Liver (tissue), 9 donors: Measurements from ENCODE around the gene EPB41L4B. TPM values are rescaled to one million over a fixed set of nuclear protein-coding genes. Genes with fewer than 3 reads are reported as not detected.

ENCODE experiments used
- DNase-seq: peaks from one replicate; pipeline ENCODE4 v3.0.0-alpha.2; 2017; ENCODE audit warnings: low spot score
- H3K27ac ChIP-seq, 2 donors: one replicate each; pipeline ENCODE4 v1.7.0; 2013; ENCODE audit warnings: inconsistent platforms in 2 of 2, low read length in 2 of 2, control low read depth in 1 of 2, low read depth in 1 of 2, mild to moderate bottlenecking in 1 of 2
- H3K27me3 ChIP-seq, 4 donors: one replicate each; pipeline versions ENCODE4 v1.6.1 to v1.7.0; 2013; ENCODE audit warnings: low read length in 3 of 4, inconsistent platforms in 1 of 4, mild to moderate bottlenecking in 1 of 4, moderate library complexity in 1 of 4; ENCODE audit not compliant: control insufficient read depth in 4 of 4, insufficient read depth in 4 of 4
- H3K36me3 ChIP-seq, 4 donors: one replicate each; pipeline versions ENCODE4 v1.6.1 to v1.7.0; 2013; ENCODE audit warnings: low read length in 3 of 4, mild to moderate bottlenecking in 3 of 4, low read depth in 1 of 4, moderate library complexity in 1 of 4; ENCODE audit not compliant: control insufficient read depth in 4 of 4, insufficient read depth in 3 of 4
- H3K4me1 ChIP-seq, 4 donors: one replicate each; pipeline versions ENCODE4 v1.6.1 to v1.7.0; 2013; ENCODE audit warnings: low read length in 3 of 4, mild to moderate bottlenecking in 3 of 4, moderate library complexity in 1 of 4; ENCODE audit not compliant: control insufficient read depth in 4 of 4, insufficient read depth in 4 of 4
- H3K4me3 ChIP-seq, 3 donors: one replicate each; pipeline versions ENCODE4 v1.6.1 to v1.7.0; 2013; ENCODE audit warnings: low read length in 3 of 3, control low read depth in 1 of 3, low read depth in 1 of 3, mild to moderate bottlenecking in 1 of 3
- H3K9ac ChIP-seq, 2 donors: one replicate each; pipeline ENCODE4 v1.7.0; 2013; ENCODE audit warnings: low read length in 2 of 2, mild to moderate bottlenecking in 2 of 2, moderate library complexity in 2 of 2, control low read depth in 1 of 2, low read depth in 1 of 2
- H3K9me3 ChIP-seq, 4 donors: one replicate each; pipeline versions ENCODE4 v1.6.1 to v1.7.0; 2013; ENCODE audit warnings: low read length in 3 of 4; ENCODE audit not compliant: control insufficient read depth in 4 of 4
- CTCF ChIP-seq: fragments of 150-350 bp; IDR thresholded peaks from 2 replicates; pipeline ENCODE4 v1.5.1; 2017; ENCODE audit warnings: improper control_type of control experiment, low read depth, low read length; ENCODE audit not compliant: missing input control
- EGR1 ChIP-seq, 2 donors: IDR thresholded peaks; 2 replicates each; pipeline ENCODE4 v1.6.1; 2016 to 2018; ENCODE audit warnings: antibody characterized with exemption in 2 of 2, low read depth in 2 of 2
- FOXA1 ChIP-seq: IDR thresholded peaks from 2 replicates; pipeline ENCODE4 v1.6.1; 2016; ENCODE audit warnings: antibody characterized with exemption
- FOXA2 ChIP-seq: IDR thresholded peaks from 2 replicates; pipeline ENCODE4 v1.6.1; 2016; ENCODE audit warnings: antibody characterized with exemption
- GABPA ChIP-seq, 2 donors: IDR thresholded peaks in 1 of 2; conservative IDR thresholded peaks in 1 of 2; 2 replicates each; pipeline ENCODE4 v1.6.1; 2016; ENCODE audit warnings: antibody characterized with exemption in 2 of 2, mild to moderate bottlenecking in 1 of 2, moderate library complexity in 1 of 2
- HNF4A ChIP-seq, 2 donors: conservative IDR thresholded peaks; 2 replicates each; pipeline ENCODE4 v1.6.1; 2016; ENCODE audit warnings: antibody characterized with exemption in 2 of 2, mild to moderate bottlenecking in 2 of 2
- HNF4G ChIP-seq: IDR thresholded peaks from 2 replicates; pipeline ENCODE4 v1.6.1; 2016; ENCODE audit warnings: antibody characterized with exemption
- JUND ChIP-seq, 2 donors: IDR thresholded peaks; 2 replicates each; pipeline ENCODE4 v1.6.1; 2016; ENCODE audit warnings: antibody characterized with exemption in 2 of 2
- MAX ChIP-seq: IDR thresholded peaks from 2 replicates; pipeline ENCODE4 v1.6.1; 2016; ENCODE audit warnings: antibody characterized with exemption
- NR2F2 ChIP-seq: IDR thresholded peaks from 2 replicates; pipeline ENCODE4 v1.6.1; 2016; ENCODE audit warnings: antibody characterized with exemption
- RAD21 ChIP-seq, 2 donors: IDR thresholded peaks; 2 replicates each; pipeline ENCODE4 v1.6.1; 2016; ENCODE audit warnings: antibody characterized with exemption in 2 of 2, mild to moderate bottlenecking in 2 of 2
- RXRA ChIP-seq, 2 donors: IDR thresholded peaks; 2 replicates each; pipeline ENCODE4 v1.6.1; 2017 to 2018; ENCODE audit warnings: antibody characterized with exemption in 2 of 2, mild to moderate bottlenecking in 1 of 2
- SP1 ChIP-seq: IDR thresholded peaks from 2 replicates; pipeline ENCODE4 v1.6.1; 2018; ENCODE audit warnings: antibody characterized with exemption, mild to moderate bottlenecking
- TAF1 ChIP-seq: conservative IDR thresholded peaks from 2 replicates; pipeline ENCODE4 v1.6.1; 2016; ENCODE audit warnings: antibody characterized with exemption, mild to moderate bottlenecking
- YY1 ChIP-seq: IDR thresholded peaks from 2 replicates; pipeline ENCODE4 v1.6.1; 2016; ENCODE audit warnings: antibody characterized with exemption, mild to moderate bottlenecking
- WGBS: extraction: QIAGEN DNeasy Blood & Tissue Kit; methylation state at CpG from one replicate; pipeline ENCODE4 v1.1.7; 2013; 5-methylcytosine and 5-hydroxymethylcytosine counted together
- polyA plus RNA-seq, 2 donors: library from polyadenylated mRNA; stranded (reverse) in 1 of 2; unstranded in 1 of 2; fragments of 200-250 nt in 1 of 2; fragments of >200 nt in 1 of 2; fragmentation: Nextera tagmentation in 1 of 2; extraction: Ambion mirVana in 1 of 2; gene quantifications; one replicate each; pipeline versions ENCODE4 v1.2.1 to v1.2.3, GENCODE V29; 2013 to 2015
- total RNA-seq, 2 donors: library from RNA; depleted of rRNA; stranded (reverse); fragments of >200 nt; gene quantifications; one replicate each; pipeline ENCODE4 v1.2.3, GENCODE V29; 2014
- TF ChIP-seq, protein P1 (sequence below): IDR thresholded peaks from 2 replicates; pipeline ENCODE4 v1.6.1; 2016; ENCODE audit warnings: antibody characterized with exemption
- TF ChIP-seq, protein P2 (sequence below): IDR thresholded peaks from 2 replicates; pipeline ENCODE4 v1.6.1; 2016; ENCODE audit warnings: antibody characterized with exemption
- TF ChIP-seq, protein P3 (sequence below): IDR thresholded peaks from 2 replicates; pipeline ENCODE4 v1.6.1; 2016; ENCODE audit warnings: antibody characterized with exemption, mild to moderate bottlenecking
- donor health status: healthy.
- donor health status: healthy.
- donor health status: healthy.
- donor health status: healthy.
- donor health status: healthy.

EPB41L4B gene
- total and polyA plus RNA-seq, 4 donors = 9.9 to 42.6 (median 23.9) TPM

DNA sequence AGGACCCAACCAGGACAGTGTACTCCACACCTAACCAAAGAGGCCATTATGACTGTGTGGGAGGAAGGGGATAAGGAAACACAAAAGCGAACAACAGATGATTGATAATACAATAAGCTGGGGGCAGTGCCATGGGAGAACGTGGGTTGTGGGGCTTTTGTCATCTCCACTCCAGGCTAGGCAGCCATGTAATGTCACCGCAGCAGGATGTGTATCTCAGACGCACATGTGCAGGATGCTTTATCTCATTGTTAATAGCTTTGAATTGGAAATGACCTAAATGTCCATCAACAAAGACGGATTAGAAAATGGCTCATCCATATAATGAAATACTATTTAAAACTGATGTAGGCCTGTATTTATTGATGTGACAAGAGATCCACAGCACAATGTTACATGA is 51.0 kb downstream of the EPB41L4B start (continued):
- TF ChIP-seq, protein P1, sequence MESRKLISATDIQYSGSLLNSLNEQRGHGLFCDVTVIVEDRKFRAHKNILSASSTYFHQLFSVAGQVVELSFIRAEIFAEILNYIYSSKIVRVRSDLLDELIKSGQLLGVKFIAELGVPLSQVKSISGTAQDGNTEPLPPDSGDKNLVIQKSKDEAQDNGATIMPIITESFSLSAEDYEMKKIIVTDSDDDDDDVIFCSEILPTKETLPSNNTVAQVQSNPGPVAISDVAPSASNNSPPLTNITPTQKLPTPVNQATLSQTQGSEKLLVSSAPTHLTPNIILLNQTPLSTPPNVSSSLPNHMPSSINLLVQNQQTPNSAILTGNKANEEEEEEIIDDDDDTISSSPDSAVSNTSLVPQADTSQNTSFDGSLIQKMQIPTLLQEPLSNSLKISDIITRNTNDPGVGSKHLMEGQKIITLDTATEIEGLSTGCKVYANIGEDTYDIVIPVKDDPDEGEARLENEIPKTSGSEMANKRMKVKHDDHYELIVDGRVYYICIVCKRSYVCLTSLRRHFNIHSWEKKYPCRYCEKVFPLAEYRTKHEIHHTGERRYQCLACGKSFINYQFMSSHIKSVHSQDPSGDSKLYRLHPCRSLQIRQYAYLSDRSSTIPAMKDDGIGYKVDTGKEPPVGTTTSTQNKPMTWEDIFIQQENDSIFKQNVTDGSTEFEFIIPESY = no peak
- no peak for TF ChIP-seq FOXA1
- no peak for TF ChIP-seq GABPA (IDR thresholded peaks at IDR 0.05 in 1 of 2, conservative IDR thresholded peaks at IDR 0.05 in 1 of 2)
- TF ChIP-seq JUND (IDR thresholded peaks at IDR 0.05) = no peak
- no peak for TF ChIP-seq RAD21 (IDR thresholded peaks at IDR 0.05)
- TF ChIP-seq NR2F2 = no peak

DNA sequence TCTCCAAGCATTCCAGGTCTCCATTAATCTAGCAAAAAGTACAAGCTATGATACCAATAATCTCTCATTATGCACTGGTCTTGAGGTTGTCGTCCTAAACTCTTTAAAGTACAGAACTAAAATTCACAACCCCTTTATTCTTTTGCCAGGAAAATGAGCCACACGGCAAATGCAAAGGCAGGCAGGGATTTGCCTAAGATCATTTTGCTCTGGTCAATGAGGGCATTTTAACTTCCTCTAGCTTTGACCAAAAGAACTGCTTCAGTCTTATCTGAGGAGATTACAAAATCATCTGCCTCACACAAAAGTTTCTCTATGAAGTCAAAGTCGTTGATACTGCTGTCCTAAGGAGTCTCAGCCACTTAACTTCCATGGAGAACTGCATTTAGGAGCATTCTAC is 51.8 kb downstream of the EPB41L4B start:
- Histone ChIP-seq H3K36me3 (peaks cover 0 to 7% (median 4%) of the 10 kb centered on the region in 4 donors), H3K4me1 (peaks cover 0 to 11% (median 1%) of the 10 kb centered on the region in 4 donors), H3K9ac (no peak overlapping the region), H3K27ac (no peak overlapping the region), H3K4me3 (no peak overlapping the region), H3K9me3 (no peaks in the 10 kb centered on the region), H3K27me3 (no peaks in the 10 kb centered on the region)
- TF ChIP-seq NR2F2 (no peak), JUND (IDR thresholded peaks at IDR 0.05) (no peak), HNF4G (no peak), CTCF (no peak), RXRA (IDR thresholded peaks at IDR 0.05) (no peak), HNF4A (conservative IDR thresholded peaks at IDR 0.05) (no peak), SP1 (no peak), MAX (no peak), TAF1 (no peak), EGR1 (IDR thresholded peaks at IDR 0.05; ENCODE audit: low read depth in 2 of 2) (no peak), RAD21 (IDR thresholded peaks at IDR 0.05) (no peak), FOXA1 (no peak), YY1 (no peak), FOXA2 (no peak), GABPA (IDR thresholded peaks at IDR 0.05 in 1 of 2, conservative IDR thresholded peaks at IDR 0.05 in 1 of 2) (no peak)
- TF ChIP-seq, protein P2, sequence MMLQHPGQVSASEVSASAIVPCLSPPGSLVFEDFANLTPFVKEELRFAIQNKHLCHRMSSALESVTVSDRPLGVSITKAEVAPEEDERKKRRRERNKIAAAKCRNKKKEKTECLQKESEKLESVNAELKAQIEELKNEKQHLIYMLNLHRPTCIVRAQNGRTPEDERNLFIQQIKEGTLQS = no peak
- TF ChIP-seq, protein P3, sequence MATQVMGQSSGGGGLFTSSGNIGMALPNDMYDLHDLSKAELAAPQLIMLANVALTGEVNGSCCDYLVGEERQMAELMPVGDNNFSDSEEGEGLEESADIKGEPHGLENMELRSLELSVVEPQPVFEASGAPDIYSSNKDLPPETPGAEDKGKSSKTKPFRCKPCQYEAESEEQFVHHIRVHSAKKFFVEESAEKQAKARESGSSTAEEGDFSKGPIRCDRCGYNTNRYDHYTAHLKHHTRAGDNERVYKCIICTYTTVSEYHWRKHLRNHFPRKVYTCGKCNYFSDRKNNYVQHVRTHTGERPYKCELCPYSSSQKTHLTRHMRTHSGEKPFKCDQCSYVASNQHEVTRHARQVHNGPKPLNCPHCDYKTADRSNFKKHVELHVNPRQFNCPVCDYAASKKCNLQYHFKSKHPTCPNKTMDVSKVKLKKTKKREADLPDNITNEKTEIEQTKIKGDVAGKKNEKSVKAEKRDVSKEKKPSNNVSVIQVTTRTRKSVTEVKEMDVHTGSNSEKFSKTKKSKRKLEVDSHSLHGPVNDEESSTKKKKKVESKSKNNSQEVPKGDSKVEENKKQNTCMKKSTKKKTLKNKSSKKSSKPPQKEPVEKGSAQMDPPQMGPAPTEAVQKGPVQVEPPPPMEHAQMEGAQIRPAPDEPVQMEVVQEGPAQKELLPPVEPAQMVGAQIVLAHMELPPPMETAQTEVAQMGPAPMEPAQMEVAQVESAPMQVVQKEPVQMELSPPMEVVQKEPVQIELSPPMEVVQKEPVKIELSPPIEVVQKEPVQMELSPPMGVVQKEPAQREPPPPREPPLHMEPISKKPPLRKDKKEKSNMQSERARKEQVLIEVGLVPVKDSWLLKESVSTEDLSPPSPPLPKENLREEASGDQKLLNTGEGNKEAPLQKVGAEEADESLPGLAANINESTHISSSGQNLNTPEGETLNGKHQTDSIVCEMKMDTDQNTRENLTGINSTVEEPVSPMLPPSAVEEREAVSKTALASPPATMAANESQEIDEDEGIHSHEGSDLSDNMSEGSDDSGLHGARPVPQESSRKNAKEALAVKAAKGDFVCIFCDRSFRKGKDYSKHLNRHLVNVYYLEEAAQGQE = no peak
- TF ChIP-seq, protein P1 = no peak
- WGBS = 72% methylated on average over 3 of the region's 3 CpGs
- no peak for DNase-seq
